SKM-1 (cell line): ENCODE measurements around the gene KCNA10.

Experiments
- DNase-seq: peaks from one replicate; lab custom pipeline; 2025; ENCODE audit not compliant: unreplicated experiment; lab: John Stamatoyannopoulos, UW

KCNA10 gene

GRCh38 chr1:110519125-110519810 is at the start of gene KCNA10:
TSS of gene KCNA10 (minus strand) at chr1:110519175. CDS start at chr1:110518787, 388 bp downstream.
- DNase-seq = no peak

GRCh38 chr1:110566836-110567235 is 47.9 kb upstream of the KCNA10 start:
- no peak for DNase-seq

- DNase-seq = no peak
Measured at GRCh38 chr1:110565565-110565964, 46.6 kb upstream of the KCNA10 start.

- no peak for DNase-seq
Measured at GRCh38 chr1:110563089-110563488, 44.1 kb upstream of the KCNA10 start.

- DNase-seq = no peak
Measured at GRCh38 chr1:110561596-110561995, 42.6 kb upstream of the KCNA10 start.

GRCh38 chr1:110559157-110559556 is 40.2 kb upstream of the KCNA10 start:
- DNase-seq = no peak

- DNase-seq = no peak
Measured at GRCh38 chr1:110557481-110557880, 38.5 kb upstream of the KCNA10 start.

- no peak for DNase-seq
Measured at GRCh38 chr1:110556471-110556807, 37.5 kb upstream of the KCNA10 start.

- DNase-seq = no peak
Measured at GRCh38 chr1:110555807-110556470, 37.0 kb upstream of the KCNA10 start.

GRCh38 chr1:110554871-110555801 is 36.2 kb upstream of the KCNA10 start:
- no peak for DNase-seq

- no peak for DNase-seq
Measured at GRCh38 chr1:110551278-110551809, 32.4 kb upstream of the KCNA10 start.

- DNase-seq = no peak
Measured at GRCh38 chr1:110549831-110550230, 30.9 kb upstream of the KCNA10 start.

GRCh38 chr1:110548381-110548780 is 29.4 kb upstream of the KCNA10 start:
- DNase-seq = no peak

GRCh38 chr1:110547017-110547416 is 28.0 kb upstream of the KCNA10 start:
- no peak for DNase-seq

GRCh38 chr1:110545492-110545891 is 26.5 kb upstream of the KCNA10 start:
- no peak for DNase-seq

GRCh38 chr1:110544753-110545152 is 25.8 kb upstream of the KCNA10 start:
- DNase-seq = no peak

- DNase-seq = no peak
Measured at GRCh38 chr1:110542725-110543124, 23.8 kb upstream of the KCNA10 start.

- no peak for DNase-seq
Measured at GRCh38 chr1:110541906-110542395, 23.0 kb upstream of the KCNA10 start.

GRCh38 chr1:110540891-110541685 is 22.1 kb upstream of the KCNA10 start:
- DNase-seq = no peak

GRCh38 chr1:110538921-110539320 is 19.9 kb upstream of the KCNA10 start:
- no peak for DNase-seq

GRCh38 chr1:110538075-110538474 is 19.1 kb upstream of the KCNA10 start:
- no peak for DNase-seq
